ENCODE data around the gene GPS2. TPM values are rescaled to one million over a fixed set of nuclear protein-coding genes. Genes with fewer than 3 reads are reported as not detected.

The GPS2 gene
- total and polyA plus RNA-seq, 10 of the 15 experiments (the other 5 are each of a cell fraction or from before 2014, with no cell fraction given) = 10.2 to 96.4 (median 42.5) TPM

GRCh38 chr17:7281074-7281952, 33.8 kb downstream of the GPS2 start, which contains the start of gene SLC2A4 (continued):
- no peak for TF ChIP-seq ATF3 (IDR thresholded peaks at IDR 0.05; ENCODE audit: borderline replicate concordance, extremely low read depth, low read depth, low read length)
- TF ChIP-seq CUX1 (IDR thresholded peaks at IDR 0.05; ENCODE audit: insufficient replicate concordance, low read depth, low read length) = no peak
- no peak for TF ChIP-seq SRF (IDR thresholded peaks at IDR 0.05; ENCODE audit: low read depth in 2 of 2, low read length in 2 of 2)
- TF ChIP-seq BCL11A (IDR thresholded peaks at IDR 0.05; ENCODE audit: low read depth, low read length) = no peak
- no peak for TF ChIP-seq RBBP5 (conservative IDR thresholded peaks at IDR 0.05)
- TF ChIP-seq IKZF2 (IDR thresholded peaks at IDR 0.05) = 0 out of 4 replicates have a peak, but pooled peaks of 1 of the 2 experiments have one; percentile 6
- peak; percentile 71 for TF ChIP-seq SP1 (IDR thresholded peaks at IDR 0.05; ENCODE audit: low read depth, low read length)
- TF ChIP-seq POLR2A (IDR thresholded peaks at IDR 0.05; ENCODE audit: low read depth, low read length) = 0 out of 2 replicates have a peak, but pooled peaks have one; percentile 28
- TF ChIP-seq DPF2 (IDR thresholded peaks at IDR 0.05) = 0 out of 2 replicates have a peak, but pooled peaks have one; percentile 4
- TF ChIP-seq STAT3 (IDR thresholded peaks at IDR 0.05; ENCODE audit: low read depth, low read length) = no peak
- peak; percentile 89 for TF ChIP-seq MXI1 (IDR thresholded peaks at IDR 0.05; ENCODE audit: low read depth, low read length)
- peak; percentile 8; the same call in 1 of the 2 replicates for TF ChIP-seq PKNOX1 (IDR thresholded peaks at IDR 0.05)
- TF ChIP-seq ESRRA (IDR thresholded peaks at IDR 0.05; ENCODE audit: low read length) = no peak
- TF ChIP-seq SKIL (IDR thresholded peaks at IDR 0.05; ENCODE audit: low read depth, poor library complexity, severe bottlenecking) = no peak
- no peak for TF ChIP-seq CBFB (IDR thresholded peaks at IDR 0.05; ENCODE audit: low read depth)
- no peak for TF ChIP-seq POLR2AphosphoS2 (IDR thresholded peaks at IDR 0.05; ENCODE audit: low read depth, low read length)

All from GM12878 (cell line).